Smooth muscle cell (in vitro differentiated cells): ENCODE data around the gene MED26. TPM values are rescaled to one million over a fixed set of nuclear protein-coding genes. Genes with fewer than 3 reads are reported as not detected.
A peak's percentile ranks its signal among the peaks of the same experiment; 100 is the strongest.

Experiments
- DNase-seq: peaks from one replicate; lab custom pipeline; 2025; ENCODE audit not compliant: unreplicated experiment; lab: John Stamatoyannopoulos, UW
- H2AFZ ChIP-seq: fragments of 200-600 bp; sonication (generic); 2 replicates; pipeline ENCODE4 v1.6.0; 2016; ENCODE audit warnings: antibody characterized with exemption, low read depth, mild to moderate bottlenecking
- H3F3A ChIP-seq: fragments of 200-600 bp; sonication (generic); 2 replicates; pipeline ENCODE4 v1.6.0; 2017; ENCODE audit warnings: antibody characterized with exemption, low read depth
- H3K27ac ChIP-seq: fragments of 200-600 bp; sonication (generic); 2 replicates; pipeline ENCODE4 v1.5.1; 2016; ENCODE audit warnings: low read depth, mild to moderate bottlenecking
- H3K27me3 ChIP-seq: fragments of 200-600 bp; sonication (generic); 2 replicates; pipeline ENCODE4 v1.6.1; 2016; ENCODE audit warnings: low read depth, mild to moderate bottlenecking
- H3K36me3 ChIP-seq: fragments of 200-600 bp; sonication (generic); 2 replicates; pipeline ENCODE4 v1.5.1; 2016; ENCODE audit warnings: low read depth
- H3K4me1 ChIP-seq: fragments of 200-600 bp; sonication (generic); 2 replicates; pipeline ENCODE4 v1.5.1; 2016; ENCODE audit warnings: low read depth
- H3K4me2 ChIP-seq: fragments of 200-600 bp; sonication (generic); 2 replicates; pipeline ENCODE4 v1.6.0; 2016; ENCODE audit warnings: mild to moderate bottlenecking
- H3K4me3 ChIP-seq: fragments of 200-600 bp; sonication (generic); 2 replicates; pipeline ENCODE4 v1.5.1; 2016; ENCODE audit warnings: mild to moderate bottlenecking
- H3K79me2 ChIP-seq: fragments of 200-600 bp; sonication (generic); 2 replicates; pipeline ENCODE4 v1.6.0; 2016; ENCODE audit warnings: low read depth, mild to moderate bottlenecking
- H3K9ac ChIP-seq: fragments of 200-600 bp; sonication (generic); 2 replicates; pipeline ENCODE4 v1.6.0; 2016; ENCODE audit warnings: low read depth
- H3K9me3 ChIP-seq: fragments of 200-600 bp; sonication (generic); replicated peaks from 2 replicates; pipeline ENCODE4 v1.5.1; 2016; ENCODE audit warnings: low read depth
- H4K20me1 ChIP-seq: fragments of 200-600 bp; sonication (generic); 2 replicates; pipeline ENCODE4 v1.6.0; 2016; ENCODE audit warnings: low read depth
- WGBS: methylation state at CpG from one replicate; pipeline ENCODE4 v1.1.7; 2016; ENCODE audit warnings: low lambda C conversion rate; 5-methylcytosine and 5-hydroxymethylcytosine counted together
- polyA plus RNA-seq: library from polyadenylated mRNA; unstranded; fragments of >200 nt; fragmentation: Nextera tagmentation; extraction: Ambion mirVana; gene quantifications from 2 replicates; pipeline ENCODE4 v1.2.1, GENCODE V29; 2016
- total RNA-seq: library from RNA; depleted of rRNA; stranded (reverse); fragments of >200 nt; gene quantifications from 2 replicates; pipeline ENCODE4 v1.2.3, GENCODE V29; 2014
- TF ChIP-seq, protein P1 (sequence below): fragments of 200-600 bp; sonication (generic); IDR thresholded peaks from 2 replicates; pipeline ENCODE4 v1.5.1; 2017; ENCODE audit warnings: borderline replicate concordance, mild to moderate bottlenecking, antibody characterized with exemption; ENCODE audit not compliant: insufficient read depth, poor library complexity, severe bottlenecking

The MED26 gene
- total and polyA plus RNA-seq, 2 experiments from 2014 or later = 6.3 to 9.6 TPM

DNA sequence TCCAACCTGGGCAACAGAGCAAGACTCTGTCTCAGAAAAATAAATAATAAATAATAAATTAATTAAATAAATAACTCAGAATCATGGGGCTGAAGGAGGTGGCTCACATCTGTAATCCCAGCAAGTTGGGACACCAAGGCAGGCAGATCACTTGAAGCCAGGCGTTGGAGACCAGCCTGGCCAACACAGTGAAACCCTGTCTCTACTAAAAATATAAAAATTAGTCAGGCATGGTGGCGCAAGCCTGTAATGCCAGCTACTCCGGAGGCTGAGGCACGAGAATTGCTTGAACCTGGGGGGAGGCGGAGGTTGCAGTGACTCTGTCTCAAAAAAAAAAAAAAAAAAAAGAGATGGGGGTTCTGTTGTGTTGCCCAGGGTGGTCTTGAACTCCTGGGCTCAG lies 40.2 kb upstream of the MED26 start:
- no peaks in the 10 kb centered on the region for H3K27me3 ChIP-seq
- no peaks in the 10 kb centered on the region for H3K4me1 ChIP-seq
- 93% methylated on average over 5 of the region's 5 CpGs for WGBS
- no peak overlapping the region for H3K27ac ChIP-seq
- no peaks in the 10 kb centered on the region for H3K9me3 ChIP-seq
- DNase-seq = no peak
- no peak overlapping the region for H2AFZ ChIP-seq
- H4K20me1 ChIP-seq = no peaks in the 10 kb centered on the region
- H3K36me3 ChIP-seq = no peaks in the 10 kb centered on the region
- no peak overlapping the region for H3K9ac ChIP-seq
- no peaks in the 10 kb centered on the region for H3F3A ChIP-seq
- TF ChIP-seq, protein P1, sequence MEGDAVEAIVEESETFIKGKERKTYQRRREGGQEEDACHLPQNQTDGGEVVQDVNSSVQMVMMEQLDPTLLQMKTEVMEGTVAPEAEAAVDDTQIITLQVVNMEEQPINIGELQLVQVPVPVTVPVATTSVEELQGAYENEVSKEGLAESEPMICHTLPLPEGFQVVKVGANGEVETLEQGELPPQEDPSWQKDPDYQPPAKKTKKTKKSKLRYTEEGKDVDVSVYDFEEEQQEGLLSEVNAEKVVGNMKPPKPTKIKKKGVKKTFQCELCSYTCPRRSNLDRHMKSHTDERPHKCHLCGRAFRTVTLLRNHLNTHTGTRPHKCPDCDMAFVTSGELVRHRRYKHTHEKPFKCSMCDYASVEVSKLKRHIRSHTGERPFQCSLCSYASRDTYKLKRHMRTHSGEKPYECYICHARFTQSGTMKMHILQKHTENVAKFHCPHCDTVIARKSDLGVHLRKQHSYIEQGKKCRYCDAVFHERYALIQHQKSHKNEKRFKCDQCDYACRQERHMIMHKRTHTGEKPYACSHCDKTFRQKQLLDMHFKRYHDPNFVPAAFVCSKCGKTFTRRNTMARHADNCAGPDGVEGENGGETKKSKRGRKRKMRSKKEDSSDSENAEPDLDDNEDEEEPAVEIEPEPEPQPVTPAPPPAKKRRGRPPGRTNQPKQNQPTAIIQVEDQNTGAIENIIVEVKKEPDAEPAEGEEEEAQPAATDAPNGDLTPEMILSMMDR = no peak
- no peak overlapping the region for H3K4me3 ChIP-seq
- H3K79me2 ChIP-seq = no peaks in the 10 kb centered on the region
- H3K4me2 ChIP-seq = no peak overlapping the region

DNA sequence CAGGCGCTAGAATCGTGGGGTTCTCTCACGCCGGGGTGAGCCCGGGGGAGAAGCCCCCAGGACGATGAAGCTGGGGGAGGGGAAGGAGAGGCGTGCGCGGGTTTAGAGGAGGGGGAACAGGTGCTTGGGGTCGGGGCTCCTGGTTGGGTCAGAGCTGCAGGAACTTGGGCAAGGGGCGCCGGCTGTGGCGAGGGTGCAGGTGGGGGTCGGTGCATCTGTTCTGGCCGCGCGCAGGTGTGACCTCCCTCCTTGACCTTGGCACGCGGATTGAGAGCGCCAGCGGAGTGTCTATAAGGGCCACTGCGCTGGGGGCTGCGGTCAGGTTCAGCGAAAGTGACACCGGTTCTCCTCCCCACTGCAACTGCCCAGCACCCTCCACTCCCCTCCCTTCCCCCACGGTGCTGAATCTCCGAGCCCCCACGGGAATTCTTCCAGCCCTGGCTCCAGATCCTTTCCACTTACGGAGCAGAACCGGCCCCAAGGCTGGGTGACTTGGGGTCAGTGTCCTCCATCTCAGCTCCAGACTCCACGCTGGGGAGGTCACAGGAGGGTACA lies 33.6 kb upstream of the MED26 start:
- H2AFZ ChIP-seq = peak overlapping the region; percentile 75
- H3K4me2 ChIP-seq = peak overlapping the region; percentile 99
- no peaks in the 10 kb centered on the region for H3K36me3 ChIP-seq
- H3K27me3 ChIP-seq = no peaks in the 10 kb centered on the region
- no peak overlapping the region for H3K9ac ChIP-seq
- H3K4me3 ChIP-seq = peak overlapping the region; percentile 66
- peaks cover 29% of the 10 kb centered on the region for H3K79me2 ChIP-seq
- no peak for DNase-seq
- TF ChIP-seq, protein P1 = no peak
- peaks cover 8% of the 10 kb centered on the region for H3K4me1 ChIP-seq
- H3K27ac ChIP-seq = no peak overlapping the region
- peaks cover 29% of the 10 kb centered on the region for H4K20me1 ChIP-seq
- no peaks in the 10 kb centered on the region for H3K9me3 ChIP-seq
- WGBS = 6% methylated on average over 13 of the region's 31 CpGs
- no peaks in the 10 kb centered on the region for H3F3A ChIP-seq

DNA sequence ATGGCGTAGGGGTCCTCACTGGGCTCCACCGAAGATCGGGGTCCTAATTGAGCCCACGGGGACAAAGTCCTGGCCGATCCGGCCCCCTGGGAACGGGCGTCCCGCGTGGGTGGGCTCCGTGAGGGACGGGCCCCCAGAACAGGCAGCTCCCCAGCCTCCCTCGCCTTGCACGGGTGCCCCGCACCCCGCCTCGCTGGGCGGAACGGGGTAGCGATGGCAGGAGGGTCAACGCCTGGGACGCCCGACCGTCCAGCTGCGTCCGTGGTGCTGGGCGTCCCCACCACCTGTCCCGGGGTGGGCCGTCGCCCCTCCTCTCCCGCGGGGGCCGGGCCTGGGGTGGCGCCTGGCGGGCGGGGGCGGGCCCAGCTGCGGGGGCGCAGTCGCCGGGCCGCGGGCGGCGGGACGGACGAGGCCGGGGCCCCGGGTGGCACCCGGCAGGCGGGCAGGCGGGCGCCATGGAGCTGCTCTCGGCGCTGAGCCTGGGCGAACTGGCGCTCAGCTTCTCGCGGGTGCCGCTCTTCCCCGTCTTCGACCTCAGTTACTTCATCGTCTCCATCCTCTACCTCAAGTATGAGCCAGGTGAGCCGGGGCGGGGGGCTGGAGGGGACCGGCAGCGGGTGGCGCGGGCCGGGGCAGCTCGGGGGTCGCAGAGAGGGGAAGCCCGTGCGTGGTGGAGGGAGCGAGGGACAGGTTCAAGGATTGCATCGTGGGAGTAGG lies 32.9 kb upstream of the MED26 start, which contains the start of gene TMEM38A:
Gene TMEM38A (plus strand): TSS at position 377 of the 717 bp plus-strand sequence. CDS start 79 bp downstream, at position 456.
- H3K27me3 ChIP-seq = no peaks in the 10 kb centered on the region
- peak; percentile 33 for DNase-seq
- WGBS = 5% methylated on average over 15 of the region's 76 CpGs

More for the DNA sequence above, 32.9 kb upstream of the MED26 start, which contains the start of gene TMEM38A:
- Histone ChIP-seq H3K79me2 (peaks cover 29% of the 10 kb centered on the region), H3F3A (no peaks in the 10 kb centered on the region), H2AFZ (peak within 1 kb of the TSS; percentile 97), H3K9me3 (no peaks in the 10 kb centered on the region), H3K4me2 (peak within 1 kb of the TSS; percentile 99), H3K27ac (peak within 1 kb of the TSS; percentile 76), H3K4me1 (peaks cover 8% of the 10 kb centered on the region), H3K4me3 (peak within 1 kb of the TSS; percentile 66), H3K36me3 (no peaks in the 10 kb centered on the region), H4K20me1 (peaks cover 29% of the 10 kb centered on the region), H3K9ac (peak within 1 kb of the TSS; percentile 69)
- TF ChIP-seq, protein P1 = no peak
